H1 (cell line): ENCODE measurements around the gene NEBL. TPM values are rescaled to one million over a fixed set of nuclear protein-coding genes. Genes with fewer than 3 reads are reported as not detected.

Experiments used
- CTCF ChIA-PET: fragments of 300-600 bp; sonication (Branson Sonifier 250); formaldehyde crosslinking; loops from one replicate; lab custom pipeline; 2021; ENCODE audit not compliant: partially characterized antibody; lab: Charles Lee
- POLR2A ChIA-PET: fragments of 300-600 bp; sonication (Branson Sonifier 250); formaldehyde crosslinking; loops from one replicate; lab custom pipeline; 2021; ENCODE audit warnings: inconsistent platforms; ENCODE audit not compliant: partially characterized antibody; lab: Charles Lee
- DNase-seq, 2 experiments: peaks; one replicate each; pipeline versions ENCODE4 v3.0.0 to v3.0.0-alpha.2; 2010 to 2022; ENCODE audit warnings: low spot score in 2 of 2, low read depth in 1 of 2, mixed read lengths in 1 of 2
- FAIRE-seq: peaks from 2 replicates; lab custom pipeline; 2011; peaks lifted over from hg19 to GRCh38; lab: Jason Lieb, UNC
- H2AFZ ChIP-seq: 2 replicates; pipeline ENCODE4 v1.8.1; 2012; ENCODE audit warnings: low read length, inconsistent platforms
- H2AK5ac ChIP-seq: 2 replicates; pipeline ENCODE4 v1.6.1; 2013; ENCODE audit warnings: low read depth, low read length
- H2BK120ac ChIP-seq: replicated peaks from 2 replicates; pipeline ENCODE3; 2013; ENCODE audit warnings: low read depth, low read length, inconsistent platforms
- H2BK12ac ChIP-seq: 2 replicates; pipeline ENCODE4 v1.6.1; 2013; ENCODE audit warnings: low read depth, low read length
- H2BK15ac ChIP-seq: 2 replicates; pipeline ENCODE4 v1.6.1; 2013; ENCODE audit warnings: low read length
- H2BK20ac ChIP-seq: 2 replicates; pipeline ENCODE4 v1.6.1; 2013; ENCODE audit warnings: low read length
- H2BK5ac ChIP-seq: 2 replicates; pipeline ENCODE4 v1.6.1; 2013; ENCODE audit warnings: low read depth, low read length
- H3K14ac ChIP-seq: 2 replicates; pipeline ENCODE4 v1.6.1; 2013; ENCODE audit warnings: inconsistent platforms; ENCODE audit not compliant: insufficient read length
- H3K18ac ChIP-seq: 2 replicates; pipeline ENCODE4 v1.6.1; 2013; ENCODE audit warnings: low read length; ENCODE audit errors: extremely low read depth
- H3K23ac ChIP-seq: 2 replicates; pipeline ENCODE4 v1.6.1; 2013; ENCODE audit warnings: inconsistent platforms; ENCODE audit not compliant: insufficient read length
- H3K23me2 ChIP-seq: 2 replicates; pipeline ENCODE4 v1.6.1; 2013; ENCODE audit warnings: low read depth, low read length
- H3K27ac ChIP-seq: 2 replicates; pipeline ENCODE4 v1.6.1; 2011; ENCODE audit warnings: low read depth, low read length, inconsistent platforms
- H3K27me3 ChIP-seq, 4 experiments: replicated peaks in 1 of 4; 1 replicate in 1 of 4; 2 replicates in 3 of 4; pipeline versions ENCODE4 v1.6.1 to v1.8.1; 2011 to 2013; ENCODE audit warnings: low read length in 3 of 4, mild to moderate bottlenecking in 3 of 4, inconsistent platforms in 2 of 4, mixed read lengths in 2 of 4, moderate library complexity in 1 of 4; ENCODE audit not compliant: control insufficient read depth in 3 of 4, insufficient read depth in 3 of 4; ENCODE audit errors: extremely low read depth in 1 of 4
- H3K36me3 ChIP-seq, 4 experiments: 2 replicates each; pipeline versions ENCODE4 v1.6.1 to v1.8.1; 2011 to 2013; ENCODE audit warnings: mild to moderate bottlenecking in 4 of 4, low read length in 3 of 4, moderate library complexity in 2 of 4, control low read depth in 1 of 4, inconsistent platforms in 1 of 4; ENCODE audit not compliant: insufficient read depth in 4 of 4, control insufficient read depth in 2 of 4
- H3K4ac ChIP-seq: replicated peaks from 2 replicates; pipeline ENCODE3; 2013; ENCODE audit warnings: low read length, low read depth, mixed read lengths, inconsistent platforms; ENCODE audit not compliant: insufficient read length
- H3K4me1 ChIP-seq, 4 experiments: replicated peaks in 1 of 4; 1 replicate in 1 of 4; 2 replicates in 3 of 4; pipeline versions ENCODE4 v1.6.1 to v1.8.1; 2011 to 2013; ENCODE audit warnings: low read length in 3 of 4, inconsistent platforms in 2 of 4, mixed read lengths in 1 of 4; ENCODE audit not compliant: insufficient read depth in 4 of 4, control insufficient read depth in 3 of 4
- H3K4me2 ChIP-seq, 2 experiments: 2 replicates each; pipeline versions ENCODE4 v1.6.1 to v1.8.1; 2011 to 2013; ENCODE audit warnings: low read depth in 2 of 2, low read length in 2 of 2, control low read depth in 1 of 2, inconsistent platforms in 1 of 2, mild to moderate bottlenecking in 1 of 2; ENCODE audit not compliant: insufficient read depth in 1 of 2
- H3K4me3 ChIP-seq, 4 experiments: fragments of 200-600, 300-600 bp in 1 of 4; sonication (generic), shearing (Covaris generic), sonication (Bioruptor Twin) in 1 of 4; 2 replicates each; pipeline versions ENCODE4 v1.5.1 to v1.8.1; 2011 to 2016; ENCODE audit warnings: low read length in 4 of 4, low read depth in 3 of 4, control low read depth in 2 of 4, inconsistent platforms in 2 of 4, mild to moderate bottlenecking in 2 of 4, mixed read lengths in 1 of 4, moderate library complexity in 1 of 4; ENCODE audit not compliant: insufficient read depth in 2 of 4; ENCODE audit errors: extremely low read depth in 1 of 4
- H3K56ac ChIP-seq: replicated peaks from 2 replicates; pipeline ENCODE3; 2013; ENCODE audit warnings: low read depth, mild to moderate bottlenecking, mixed read lengths, low read length, inconsistent platforms; ENCODE audit not compliant: insufficient read length
- H3K79me1 ChIP-seq: 2 replicates; pipeline ENCODE4 v1.6.1; 2013; ENCODE audit warnings: low read depth, low read length, control low read depth
- H3K79me2 ChIP-seq, 2 experiments: 2 replicates each; pipeline versions ENCODE4 v1.6.1 to v1.8.1; 2012 to 2013; ENCODE audit warnings: low read length in 2 of 2, mild to moderate bottlenecking in 2 of 2, inconsistent platforms in 1 of 2; ENCODE audit not compliant: insufficient read depth in 2 of 2, control insufficient read depth in 1 of 2
- H3K9ac ChIP-seq, 4 experiments: replicated peaks in 1 of 4; 1 replicate in 1 of 4; 2 replicates in 3 of 4; pipeline versions ENCODE4 v1.6.1 to v1.8.1; 2011 to 2013; ENCODE audit warnings: low read depth in 3 of 4, low read length in 3 of 4, control low read depth in 2 of 4, mild to moderate bottlenecking in 2 of 4, moderate library complexity in 2 of 4, inconsistent platforms in 1 of 4; ENCODE audit errors: extremely low read depth in 1 of 4
- H3K9me3 ChIP-seq, 2 experiments: 2 replicates each; pipeline versions ENCODE4 v1.6.1 to v1.8.1; 2012 to 2013; ENCODE audit warnings: mild to moderate bottlenecking in 2 of 2, moderate library complexity in 2 of 2, control low read depth in 1 of 2, inconsistent platforms in 1 of 2, low read depth in 1 of 2, low read length in 1 of 2, mixed read lengths in 1 of 2; ENCODE audit not compliant: insufficient read depth in 2 of 2
- H4K20me1 ChIP-seq, 2 experiments: replicated peaks in 1 of 2; 2 replicates each; pipeline versions ENCODE3 to v1.8.1; 2011 to 2013; ENCODE audit warnings: inconsistent platforms in 2 of 2, low read length in 2 of 2, mild to moderate bottlenecking in 1 of 2; ENCODE audit not compliant: insufficient read depth in 2 of 2, control insufficient read depth in 1 of 2
- H4K5ac ChIP-seq: 2 replicates; pipeline ENCODE4 v1.6.1; 2013; ENCODE audit warnings: low read length, low read depth, mixed read lengths, inconsistent platforms; ENCODE audit not compliant: insufficient read length
- H4K8ac ChIP-seq: 2 replicates; pipeline ENCODE4 v1.8.0; 2013; ENCODE audit warnings: mild to moderate bottlenecking, moderate library complexity, low read length, inconsistent platforms; ENCODE audit not compliant: insufficient read depth; ENCODE audit errors: extremely low read depth
- H4K91ac ChIP-seq: replicated peaks from 2 replicates; pipeline ENCODE3; 2013; ENCODE audit warnings: low read length, mixed read lengths, inconsistent platforms; ENCODE audit not compliant: insufficient read length
- ASH2L ChIP-seq: fragments of 200-600, 300-600 bp; sonication (generic); IDR thresholded peaks from one replicate; pipeline ENCODE4 v1.7.1; 2017; ENCODE audit warnings: low read length
- BRCA1 ChIP-seq: IDR thresholded peaks from 2 replicates; pipeline ENCODE4 v1.6.1; 2012; ENCODE audit warnings: low read depth, low read length, improper control_type of control experiment
- CREB1 ChIP-seq: IDR thresholded peaks from 2 replicates; pipeline ENCODE4 v1.6.1; 2012; ENCODE audit warnings: inconsistent platforms
- CTCF ChIP-seq, 3 experiments: IDR thresholded peaks; 1 replicate in 2 of 3; 2 replicates in 1 of 3; pipeline versions ENCODE4 v1.5.1 to v1.6.1; 2011; ENCODE audit warnings: low read length in 3 of 3, mild to moderate bottlenecking in 3 of 3, inconsistent platforms in 2 of 3, low read depth in 1 of 3, moderate library complexity in 1 of 3; ENCODE audit not compliant: insufficient read depth in 1 of 3; ENCODE audit errors: control extremely low read depth in 1 of 3
- JUN ChIP-seq: IDR thresholded peaks from 2 replicates; pipeline ENCODE4 v1.6.1; 2011; ENCODE audit warnings: low read depth, mild to moderate bottlenecking, improper control_type of control experiment, low read length
- RBBP5 ChIP-seq: IDR thresholded peaks from 2 replicates; pipeline ENCODE4 v1.7.1; 2012; ENCODE audit warnings: low read depth, mild to moderate bottlenecking, inconsistent platforms, low read length, moderate library complexity, borderline replicate concordance
- SRF ChIP-seq: IDR thresholded peaks from 2 replicates; pipeline ENCODE4 v1.6.1; 2011; ENCODE audit warnings: mild to moderate bottlenecking, low read depth, low read length, moderate library complexity
- WGBS, 2 experiments: shearing (Covaris generic) in 1 of 2; methylation state at CpG; one replicate each; pipeline versions ENCODE4 v1.1.6 to v1.1.7; 2013 to 2015; ENCODE audit warnings: low lambda C conversion rate in 2 of 2, mixed read lengths in 2 of 2, inconsistent platforms in 1 of 2, low coverage in 1 of 2, missing lambda C conversion rate in 1 of 2; ENCODE audit not compliant: insufficient replicate concordance in 2 of 2, insufficient coverage in 1 of 2, insufficient read length in 1 of 2; ENCODE audit errors: extremely low coverage in 1 of 2, missing lambda C conversion rate in 1 of 2; 5-methylcytosine and 5-hydroxymethylcytosine counted together
- polyA plus RNA-seq, 7 experiments: library from polyadenylated mRNA; depleted of rRNA in 3 of 7; stranded (reverse) in 5 of 7; unstranded in 2 of 7; fragments of >200 nt in 5 of 7; fragments of 200-250 nt in 2 of 7; gene quantifications; 1 replicate in 5 of 7; 2 replicates in 1 of 7; 4 replicates in 1 of 7; pipeline versions ENCODE4 v1.2.1 to v1.2.3, GENCODE V29; 2011 to 2013; ENCODE audit warnings: missing spikeins in 2 of 7, mixed read lengths in 2 of 7
- total RNA-seq: library from RNA; stranded (reverse); fragmentation: NEBNext Ultra II Directional; extraction: Animal tissue kit (Norgen Biotek cat#: 25700); gene quantifications from 2 replicates; pipeline ENCODE4 v1.2.1, GENCODE V29; 2021

NEBL gene
- total and polyA plus RNA-seq, 2 of the 8 experiments (the other 6 are each of a cell fraction or from before 2014, with no cell fraction given), result 7.5 to 10.5 TPM

- H3K4ac ChIP-seq, result no peak overlapping the region
- H2BK5ac ChIP-seq, result no peak overlapping the region
- FAIRE-seq (no peak), DNase-seq (no peak)
- H2BK20ac ChIP-seq, result no peak overlapping the region
- WGBS, 2 experiments, result 89% methylated on average over 3 of the region's 3 CpGs; no CpG with 5 or more reads in 1 of the 2 experiments
- H3K18ac ChIP-seq, result no peak overlapping the region
- no peak overlapping the region for H2BK12ac ChIP-seq
- no peak overlapping the region for H4K91ac ChIP-seq
- no peak overlapping the region for H2BK15ac ChIP-seq
- no peak for TF ChIP-seq CTCF (IDR thresholded peaks at IDR 0.05; ENCODE audit: control extremely low read depth in 1 of 3, insufficient read depth in 1 of 3, low read depth in 1 of 3, low read length in 3 of 3)
- TF ChIP-seq RBBP5, result no peak
- TF ChIP-seq BRCA1, result no peak
- TF ChIP-seq CREB1, result no peak
- no peak for TF ChIP-seq ASH2L
- no peak for TF ChIP-seq SRF
- TF ChIP-seq JUN, result no peak
- H3K4me2 ChIP-seq, result no peak overlapping the region
- H3K14ac ChIP-seq, result no peak overlapping the region
- H3K79me1 ChIP-seq, result no peaks in the 10 kb centered on the region
- H3K56ac ChIP-seq, result no peak overlapping the region
- H4K5ac ChIP-seq, result no peak overlapping the region
- no peaks in the 10 kb centered on the region for H3K9me3 ChIP-seq
- H4K20me1 ChIP-seq, result no peaks in the 10 kb centered on the region
- H3K4me3 ChIP-seq, result no peak overlapping the region
- ChIA-PET POLR2A (interaction anchor here (1.0 kb wide), 1 partner anchor 10 kb away, joined by 3 read pairs; no protein-coding TSS in a partner anchor), CTCF (no interaction called here)
- H3K36me3 ChIP-seq, result no peaks in the 10 kb centered on the region
- no peak overlapping the region for H2AFZ ChIP-seq
- H2AK5ac ChIP-seq, result no peak overlapping the region
- H3K23ac ChIP-seq, result no peak overlapping the region
- no peak overlapping the region for H3K27ac ChIP-seq
- H3K27me3 ChIP-seq, result no peaks in the 10 kb centered on the region
- peaks cover 0 to 5% (median 2%) of the 10 kb centered on the region in 4 experiments; a peak in 2 of 7 replicates for H3K4me1 ChIP-seq
- no peaks in the 10 kb centered on the region for H3K23me2 ChIP-seq
- no peak overlapping the region for H3K9ac ChIP-seq
- H4K8ac ChIP-seq, result no peak overlapping the region
- no peak overlapping the region for H2BK120ac ChIP-seq
- H3K79me2 ChIP-seq, result no peaks in the 10 kb centered on the region
Measured at GRCh38 chr10:20870834-20871233, 26.3 kb downstream of the NEBL start.
